ENCODE results near the gene DNASE2.
A peak's percentile ranks its signal among the peaks of the same experiment; 100 is the strongest.

The DNASE2 gene

GRCh38 chr19:12886651-12886968 lies 5.4 kb upstream of the DNASE2 start:
- DNase-seq, result no peak

- no peak for DNase-seq
Measured at GRCh38 chr19:12885749-12886650, 4.8 kb upstream of the DNASE2 start.

GRCh38 chr19:12884926-12885748 lies 3.9 kb upstream of the DNASE2 start:
- DNase-seq, result peak; percentile 95 to 96

- DNase-seq, result peak in 1 of 2 experiments; percentile 3
Measured at GRCh38 chr19:12884627-12884925, 3.3 kb upstream of the DNASE2 start.

GRCh38 chr19:12884202-12884601 lies 3.0 kb upstream of the DNASE2 start:
- DNase-seq, result no peak

- DNase-seq, result no peak
Measured at GRCh38 chr19:12882589-12882988, 1.3 kb upstream of the DNASE2 start.

GRCh38 chr19:12880551-12881171 lies 588 bp downstream of the DNASE2 start:
- peak in 1 of 2 experiments; percentile 30 for DNase-seq

- DNase-seq, result no peak
Measured at GRCh38 chr19:12875086-12875485, 6.2 kb downstream of the DNASE2 start.

- no peak for DNase-seq
Measured at GRCh38 chr19:12873891-12874745, 7.1 kb downstream of the DNASE2 start.

GRCh38 chr19:12872941-12873890 lies 8.0 kb downstream of the DNASE2 start:
- DNase-seq, result peak; percentile 56 to 66

GRCh38 chr19:12872255-12872654 lies 9.0 kb downstream of the DNASE2 start:
- no peak for DNase-seq

- DNase-seq, result no peak
Measured at GRCh38 chr19:12871681-12872080, 9.6 kb downstream of the DNASE2 start.

GRCh38 chr19:12868540-12869112 lies 12.6 kb downstream of the DNASE2 start:
- DNase-seq, result no peak

- peak; percentile 68 to 73 for DNase-seq
Measured at GRCh38 chr19:12867120-12868099, 13.8 kb downstream of the DNASE2 start.

GRCh38 chr19:12866416-12867119 lies 14.7 kb downstream of the DNASE2 start:
- no peak for DNase-seq

GRCh38 chr19:12865746-12866415 lies 15.4 kb downstream of the DNASE2 start:
- DNase-seq, result no peak

GRCh38 chr19:12864721-12865715 lies 16.2 kb downstream of the DNASE2 start:
- no peak for DNase-seq

Data from activated CD4-positive, alpha-beta T cell treated with anti-CD3 and anti-CD28 coated beads, Interleukin-2, amount 50 U/mL, for 48 hours (primary cell).